ENCODE measurements around the gene CLIC3. TPM values are rescaled to one million over a fixed set of nuclear protein-coding genes. Genes with fewer than 3 reads are reported as not detected.

The CLIC3 gene
- total RNA-seq (10 to 100 TPM in 1 of 7 donors, 1 to 10 TPM in 6; 3.5 to 10.7 (median 5.5) TPM), polyA plus RNA-seq (1 to 10 TPM; 2.9 to 7.2 (median 5.3) TPM)
- long read RNA-seq, donor 1, transcript CLIC3-203 (6 exons, 1,017 nt) = major isoform, 5 of 5 reads
- long read RNA-seq, donor 1, partial matches to known transcripts = 0 of 5 reads
- long read RNA-seq, donor 1, other reads (novel, unspliced or antisense) = 0 of 5 reads
- long read RNA-seq, donor 2, partial matches to known transcripts = 0 of 4 reads
- long read RNA-seq, donor 2, other reads (novel, unspliced or antisense) = 0 of 4 reads

- Histone ChIP-seq H3K4me3 (peak within 1 kb of the TSS in 6 of 8 donors; percentile 14 to 63 (median 24)), H3K9me3 (no peaks in the 10 kb centered on the region), H3K27ac (peak within 1 kb of the TSS; percentile 39 to 89 (median 78)), H3K27me3 (replicated peaks in 1 of 7) (peaks cover 0 to 30% (median 0%) of the 10 kb centered on the region in 7 donors), H3K4me1 (peaks cover 56 to 98% (median 94%) of the 10 kb centered on the region in 6 donors), H3K36me3 (peaks cover 0 to 21% (median 4%) of the 10 kb centered on the region in 6 donors)
- intact Hi-C loops (cut with DNase I; ENCODE audit: low total_unique reads) = no loop called here
- peak; percentile 88 for DNase-seq
- WGBS, 5 donors = 17 to 30% (median 22%) methylated on average over 8 to 35 of the region's 35 CpGs
- TF ChIP-seq POLR2A (IDR thresholded peaks at IDR 0.05) (no peak), POLR2AphosphoS5 (IDR thresholded peaks at IDR 0.05) (peak; percentile 17 to 62 (median 44)), CTCF (IDR thresholded peaks at IDR 0.05 in 8 of 11, conservative IDR thresholded peaks at IDR 0.05 in 3 of 11) (no peak)
Observed at GRCh38 chr9:136996361-136997292, at the start of gene CLIC3. CLIC3 (minus strand) TSS chr9:136996568; CDS start chr9:136996543, 25 bp downstream.

GRCh38 chr9:137045294-137046087 is 49.1 kb upstream of the CLIC3 start:
- Histone ChIP-seq H3K4me1 (peaks cover 25 to 79% (median 56%) of the 10 kb centered on the region in 6 donors), H3K36me3 (peaks cover 0 to 4% (median 0%) of the 10 kb centered on the region in 6 donors), H3K27ac (peak overlapping the region; percentile 1 to 83 (median 79)), H3K4me3 (peak overlapping the region; percentile 37 to 77 (median 52)), H3K9me3 (no peaks in the 10 kb centered on the region), H3K27me3 (replicated peaks in 1 of 7) (peaks cover 11 to 98% (median 71%) of the 10 kb centered on the region in 7 donors)
- TF ChIP-seq POLR2AphosphoS5 (IDR thresholded peaks at IDR 0.05) = no peak
- intact Hi-C loops (cut with DNase I; ENCODE audit: low total_unique reads) = no loop called here
- 1 to 3% (median 2%) methylated on average over 52 to 96 of the region's 96 CpGs for WGBS, 5 donors
- DNase-seq = no peak

- H3K4me1 ChIP-seq = peaks cover 25 to 81% (median 57%) of the 10 kb centered on the region in 6 donors
- peaks cover 0 to 12% (median 2%) of the 10 kb centered on the region in 6 donors for H3K36me3 ChIP-seq
- no peaks in the 10 kb centered on the region for H3K9me3 ChIP-seq
- WGBS, 5 donors = 8 to 21% (median 11%) methylated on average over 16 to 18 of the region's 18 CpGs
- intact Hi-C loops (cut with DNase I; ENCODE audit: low total_unique reads) = no loop called here
- DNase-seq = no peak
- peak overlapping the region; percentile 37 to 77 (median 52) for H3K4me3 ChIP-seq
- TF ChIP-seq CTCF (IDR thresholded peaks at IDR 0.05 in 8 of 11, conservative IDR thresholded peaks at IDR 0.05 in 3 of 11) = no peak
- TF ChIP-seq POLR2A (IDR thresholded peaks at IDR 0.05) = no peak
- peak; percentile 44 to 82 (median 73) for TF ChIP-seq POLR2AphosphoS5 (IDR thresholded peaks at IDR 0.05)
- H3K27me3 ChIP-seq (replicated peaks in 1 of 7) = peaks cover 11 to 98% (median 64%) of the 10 kb centered on the region in 7 donors
- H3K27ac ChIP-seq = peak overlapping the region in 6 of 8 donors; percentile 37 to 83 (median 80)
Observed at GRCh38 chr9:137044502-137045177, 48.3 kb upstream of the CLIC3 start.

Measured in spleen (tissue), 13 donors.